ENCODE measurements around the gene ADAMTS8.

Gene ADAMTS8, protein sequence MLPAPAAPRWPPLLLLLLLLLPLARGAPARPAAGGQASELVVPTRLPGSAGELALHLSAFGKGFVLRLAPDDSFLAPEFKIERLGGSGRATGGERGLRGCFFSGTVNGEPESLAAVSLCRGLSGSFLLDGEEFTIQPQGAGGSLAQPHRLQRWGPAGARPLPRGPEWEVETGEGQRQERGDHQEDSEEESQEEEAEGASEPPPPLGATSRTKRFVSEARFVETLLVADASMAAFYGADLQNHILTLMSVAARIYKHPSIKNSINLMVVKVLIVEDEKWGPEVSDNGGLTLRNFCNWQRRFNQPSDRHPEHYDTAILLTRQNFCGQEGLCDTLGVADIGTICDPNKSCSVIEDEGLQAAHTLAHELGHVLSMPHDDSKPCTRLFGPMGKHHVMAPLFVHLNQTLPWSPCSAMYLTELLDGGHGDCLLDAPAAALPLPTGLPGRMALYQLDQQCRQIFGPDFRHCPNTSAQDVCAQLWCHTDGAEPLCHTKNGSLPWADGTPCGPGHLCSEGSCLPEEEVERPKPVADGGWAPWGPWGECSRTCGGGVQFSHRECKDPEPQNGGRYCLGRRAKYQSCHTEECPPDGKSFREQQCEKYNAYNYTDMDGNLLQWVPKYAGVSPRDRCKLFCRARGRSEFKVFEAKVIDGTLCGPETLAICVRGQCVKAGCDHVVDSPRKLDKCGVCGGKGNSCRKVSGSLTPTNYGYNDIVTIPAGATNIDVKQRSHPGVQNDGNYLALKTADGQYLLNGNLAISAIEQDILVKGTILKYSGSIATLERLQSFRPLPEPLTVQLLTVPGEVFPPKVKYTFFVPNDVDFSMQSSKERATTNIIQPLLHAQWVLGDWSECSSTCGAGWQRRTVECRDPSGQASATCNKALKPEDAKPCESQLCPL

DNA sequence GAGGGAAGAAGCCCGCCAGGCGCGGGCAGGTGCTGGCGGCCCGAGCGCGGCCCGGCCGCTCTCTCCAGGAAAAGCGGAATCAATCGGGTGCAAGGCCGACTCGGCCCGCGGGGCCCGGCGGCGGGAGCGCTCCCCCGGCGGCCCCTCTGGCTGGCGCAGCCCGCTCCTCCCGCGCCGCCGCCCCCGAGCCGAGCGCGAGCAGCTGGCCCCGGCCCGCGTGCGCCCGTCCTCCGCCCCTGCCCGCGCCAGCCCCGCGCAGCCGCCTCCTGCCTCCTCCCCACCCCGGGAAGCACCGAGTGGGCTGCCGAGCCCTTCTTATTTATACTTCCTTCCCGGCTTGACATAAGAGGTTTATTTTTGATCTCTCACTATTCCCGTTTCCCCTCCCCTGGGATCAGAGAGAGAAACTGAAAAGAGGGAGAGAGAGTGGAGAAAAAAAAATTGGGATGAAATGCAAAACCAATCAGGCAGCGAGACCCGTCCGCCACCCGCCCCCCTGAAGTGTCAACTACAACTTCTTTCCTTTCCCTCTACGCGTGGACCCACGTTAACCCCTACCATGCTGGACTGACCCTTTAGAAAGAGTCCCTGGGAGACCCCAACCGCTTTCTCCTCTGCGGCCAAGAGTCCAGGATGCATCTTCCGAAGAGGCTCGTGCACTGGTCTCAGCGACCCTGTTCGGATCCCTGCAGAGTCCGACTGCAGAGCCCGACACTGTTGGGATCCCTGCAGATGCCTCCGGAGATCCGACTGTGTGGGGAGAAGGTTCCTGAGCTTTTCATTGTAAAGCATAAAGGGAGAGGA is at the start of gene ADAMTS8:
TSS of gene ADAMTS8 (minus strand) at position 294 of the 804 bp plus-strand sequence. CDS start 323 bp downstream, outside the sequence.
- DNase-seq (ENCODE audit: low read depth in 3 of 3) = no peak

DNA sequence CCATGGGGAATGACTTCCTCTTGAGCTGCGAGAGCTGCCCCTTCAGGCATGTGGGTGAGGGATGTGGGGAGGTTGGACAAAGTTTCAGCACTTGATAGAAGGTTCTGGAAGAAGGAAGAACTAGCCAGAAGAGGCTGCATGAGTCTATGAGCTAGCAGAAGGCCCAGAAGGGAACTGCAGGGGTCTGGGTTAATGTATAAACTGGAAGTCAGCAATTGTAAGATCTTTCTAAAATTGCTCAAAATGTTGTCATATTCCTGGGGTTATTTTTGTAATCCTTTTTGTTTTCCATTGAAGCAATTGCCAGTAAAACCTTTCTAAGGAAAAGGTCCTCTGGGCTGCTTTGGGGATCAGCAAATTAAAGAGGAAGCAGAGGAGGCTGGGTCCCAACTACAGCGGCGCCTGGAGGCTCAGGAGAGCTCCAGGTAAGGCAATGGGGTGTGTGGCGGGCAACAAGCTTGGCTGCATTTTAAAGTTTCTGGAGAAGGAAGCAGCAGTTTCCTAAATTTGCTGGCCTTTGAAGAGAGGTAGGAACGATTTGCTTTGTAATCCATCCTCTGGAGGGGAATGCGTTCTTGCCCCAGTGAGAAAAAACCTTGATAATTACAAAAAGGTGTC is 49.3 kb upstream of the ADAMTS8 start:
- DNase-seq (ENCODE audit: low read depth in 3 of 3) = no peak

DNA sequence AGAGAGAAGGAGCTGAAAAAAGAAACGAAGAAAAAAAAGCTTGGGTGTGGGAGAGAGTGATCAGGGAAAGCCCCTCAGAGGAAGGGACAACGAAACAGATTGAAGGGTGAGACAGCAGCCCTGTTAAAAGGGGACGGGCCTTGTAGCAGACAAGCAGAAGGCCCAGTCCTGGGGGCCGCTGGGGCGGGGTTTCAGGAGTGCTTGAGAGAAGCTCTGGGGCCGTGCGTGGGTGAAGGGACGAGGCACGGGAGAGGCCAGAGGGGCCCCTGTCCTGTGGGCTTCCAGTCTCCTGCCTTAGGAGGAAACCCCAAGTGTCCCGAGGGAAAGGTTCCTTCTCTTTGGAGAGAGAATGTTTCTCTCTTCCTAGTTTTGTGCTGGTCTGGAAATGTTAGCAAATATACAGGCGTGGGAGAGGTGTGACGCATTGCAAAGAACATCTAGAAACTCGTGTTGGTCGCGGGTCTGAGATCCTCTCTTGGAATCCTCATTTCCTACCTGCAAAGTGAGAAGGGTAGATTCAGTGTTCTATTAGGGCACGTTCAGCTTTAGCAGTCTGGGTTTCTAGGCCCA is 48.6 kb upstream of the ADAMTS8 start:
- DNase-seq (ENCODE audit: low read depth in 3 of 3) = no peak

DNA sequence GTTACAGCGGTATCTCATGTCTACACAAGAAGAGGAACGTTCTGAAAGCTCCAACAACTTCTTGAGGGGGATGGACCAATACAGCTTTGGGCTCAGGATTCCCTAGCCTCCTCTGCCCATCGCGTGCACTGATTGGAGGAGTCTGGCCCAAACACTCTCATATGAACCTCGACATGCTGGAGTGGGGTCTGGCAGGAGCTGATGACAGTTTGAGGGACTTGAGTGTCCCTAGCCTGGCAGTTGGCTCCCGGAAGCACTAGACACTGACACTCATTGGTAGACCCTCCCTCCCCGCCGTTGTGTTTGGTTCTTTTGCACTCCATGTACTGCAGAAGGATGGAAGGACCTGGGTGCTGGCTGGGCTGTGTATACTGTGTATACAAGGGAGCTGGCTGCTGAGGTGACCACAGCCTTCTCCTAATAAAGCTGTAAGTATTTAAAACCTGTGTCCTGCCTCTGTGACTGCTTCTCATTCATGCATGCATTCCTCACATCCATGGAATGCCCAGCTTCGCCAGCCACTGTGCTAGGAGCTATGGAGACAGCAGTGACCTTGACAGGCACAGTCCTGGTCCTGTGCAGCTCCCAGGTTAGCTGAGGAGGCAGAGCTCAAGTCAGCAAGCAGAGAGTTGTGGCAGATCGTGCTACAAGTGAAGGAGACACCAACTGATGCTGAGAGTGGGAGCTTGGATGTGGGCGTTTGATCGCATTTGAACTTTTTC is 48.0 kb upstream of the ADAMTS8 start:
- no peak for DNase-seq (ENCODE audit: low read depth in 3 of 3)

DNA sequence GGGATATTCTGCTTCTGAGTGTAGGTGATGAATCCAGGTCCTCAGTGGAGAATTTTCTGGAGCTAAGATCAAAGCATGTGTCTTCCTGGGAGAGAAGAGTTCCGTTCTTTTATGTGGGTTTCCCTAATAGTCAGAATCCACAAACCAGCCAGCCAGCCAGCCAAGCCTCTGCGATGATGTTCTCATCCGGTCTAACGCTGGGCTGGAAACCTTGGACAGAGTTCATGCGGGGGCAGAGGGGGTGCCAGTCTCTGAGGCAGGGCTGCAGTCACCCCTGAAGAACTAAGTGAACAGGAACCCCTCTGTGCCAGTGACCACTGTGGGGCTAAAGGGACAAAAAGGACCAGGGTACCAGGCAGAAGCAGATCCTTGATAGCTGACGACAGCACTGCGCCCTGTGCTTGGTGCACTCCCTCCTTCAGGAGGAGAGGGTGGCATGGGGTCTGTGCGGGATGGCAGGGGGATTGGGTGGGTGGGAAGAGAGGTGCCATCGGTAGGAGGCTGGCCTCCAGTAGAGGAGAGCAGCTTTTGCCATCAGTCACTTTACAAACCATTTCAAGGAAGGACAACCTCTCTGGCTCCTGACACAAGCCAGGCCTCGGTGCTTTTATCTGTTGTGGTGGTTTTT is 47.1 kb upstream of the ADAMTS8 start:
- DNase-seq (ENCODE audit: low read depth in 3 of 3) = no peak

DNA sequence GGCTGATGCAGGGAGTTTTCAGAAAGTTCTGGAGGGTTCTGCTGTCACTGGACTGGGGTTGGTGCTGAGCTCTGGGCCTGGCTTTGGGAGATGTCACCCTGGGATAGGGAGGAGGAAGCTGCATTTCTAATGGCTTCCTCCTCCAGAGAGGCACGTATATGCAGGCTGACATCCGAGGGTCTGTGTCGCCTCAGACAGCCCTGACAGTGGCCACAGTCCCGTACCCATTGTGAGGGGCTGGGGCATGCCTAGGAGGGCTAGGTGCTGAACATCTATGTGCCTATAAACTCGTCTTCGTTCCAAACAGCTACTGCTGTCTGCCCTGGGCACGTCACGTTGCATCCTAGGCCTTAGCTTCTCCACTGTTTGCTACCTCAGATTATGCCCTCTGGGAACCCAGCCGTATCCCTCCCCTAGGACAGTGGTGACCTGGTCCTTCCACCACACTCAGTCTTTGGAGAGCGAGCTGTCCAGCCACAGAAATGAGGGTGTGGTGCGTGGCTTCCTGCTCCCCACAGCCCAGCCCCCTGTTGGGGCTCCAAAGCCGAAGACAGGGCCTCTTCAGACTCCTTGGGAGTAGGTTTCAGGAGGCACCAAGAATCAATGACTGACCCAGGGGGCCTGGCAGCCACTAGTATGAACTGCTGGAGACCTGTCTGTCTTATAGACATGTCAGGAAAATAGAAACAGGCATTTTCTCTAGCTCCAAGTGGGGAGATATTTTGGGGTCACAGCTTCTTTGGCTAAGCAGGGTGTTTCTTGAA is 46.4 kb upstream of the ADAMTS8 start:
- DNase-seq (ENCODE audit: low read depth in 3 of 3) = no peak

DNA sequence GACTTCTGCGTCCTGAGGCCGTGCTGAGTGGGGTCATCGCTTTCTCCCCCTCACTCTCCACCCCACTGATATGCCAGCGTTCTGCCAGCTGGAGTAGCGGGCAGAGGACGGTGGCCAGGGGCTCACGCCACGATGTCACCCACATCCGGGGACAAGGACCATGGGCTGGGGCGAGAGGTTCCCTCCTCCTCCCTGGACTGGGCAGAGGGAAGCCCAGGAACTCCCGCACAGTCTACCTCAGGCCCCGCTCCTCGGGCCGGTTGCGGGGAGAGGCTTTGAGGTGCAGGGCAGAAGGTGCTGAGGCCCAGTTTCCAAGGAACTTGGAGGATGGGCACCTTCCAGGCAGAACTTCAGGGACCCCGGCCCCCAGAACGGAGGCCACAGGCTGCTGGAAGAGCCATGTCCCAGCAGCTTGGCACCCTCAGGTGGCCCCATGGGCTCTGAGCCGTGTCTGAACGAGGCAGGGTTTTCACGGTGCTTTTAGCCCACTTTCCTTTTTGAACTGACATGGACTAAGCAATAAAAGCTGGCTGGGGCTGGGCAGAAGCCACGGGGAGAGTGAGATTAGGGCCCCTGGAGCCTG is 45.5 kb upstream of the ADAMTS8 start:
- DNase-seq (ENCODE audit: low read depth in 3 of 3) = no peak

DNA sequence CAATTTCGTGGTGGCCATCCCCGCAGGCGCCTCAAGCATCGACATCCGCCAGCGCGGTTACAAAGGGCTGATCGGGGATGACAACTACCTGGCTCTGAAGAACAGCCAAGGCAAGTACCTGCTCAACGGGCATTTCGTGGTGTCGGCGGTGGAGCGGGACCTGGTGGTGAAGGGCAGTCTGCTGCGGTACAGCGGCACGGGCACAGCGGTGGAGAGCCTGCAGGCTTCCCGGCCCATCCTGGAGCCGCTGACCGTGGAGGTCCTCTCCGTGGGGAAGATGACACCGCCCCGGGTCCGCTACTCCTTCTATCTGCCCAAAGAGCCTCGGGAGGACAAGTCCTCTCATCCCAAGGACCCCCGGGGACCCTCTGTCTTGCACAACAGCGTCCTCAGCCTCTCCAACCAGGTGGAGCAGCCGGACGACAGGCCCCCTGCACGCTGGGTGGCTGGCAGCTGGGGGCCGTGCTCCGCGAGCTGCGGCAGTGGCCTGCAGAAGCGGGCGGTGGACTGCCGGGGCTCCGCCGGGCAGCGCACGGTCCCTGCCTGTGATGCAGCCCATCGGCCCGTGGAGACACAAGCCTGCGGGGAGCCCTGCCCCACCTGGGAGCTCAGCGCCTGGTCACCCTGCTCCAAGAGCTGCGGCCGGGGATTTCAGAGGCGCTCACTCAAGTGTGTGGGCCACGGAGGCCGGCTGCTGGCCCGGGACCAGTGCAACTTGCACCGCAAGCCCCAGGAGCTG is 44.8 kb upstream of the ADAMTS8 start:
- no peak for DNase-seq (ENCODE audit: low read depth in 3 of 3)

DNA sequence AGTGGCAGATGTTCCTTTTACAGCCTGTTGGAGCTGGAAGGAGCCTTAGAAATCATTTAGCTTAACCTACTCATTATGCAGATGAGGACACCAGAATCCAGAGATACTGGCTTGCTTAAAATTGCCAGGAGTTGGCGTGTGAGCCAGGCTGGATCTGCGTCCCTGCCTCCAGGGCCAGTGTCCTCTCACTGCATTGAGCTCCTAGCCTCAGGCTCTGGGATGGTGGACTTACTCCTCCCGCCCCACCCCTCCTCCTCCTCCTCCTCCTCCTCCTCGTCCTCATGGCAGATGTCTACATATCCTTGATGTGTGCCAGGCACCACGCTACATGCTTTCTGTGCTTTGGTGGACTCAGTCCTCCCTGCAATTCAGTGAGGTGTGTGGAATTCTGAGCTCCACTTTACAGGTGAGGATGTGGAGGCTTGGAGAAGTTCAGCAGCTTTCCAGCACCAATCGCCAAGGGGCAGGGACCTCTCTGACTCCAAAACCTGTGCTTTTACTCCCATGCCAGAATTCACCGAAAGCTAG is 44.1 kb upstream of the ADAMTS8 start:
- DNase-seq (ENCODE audit: low read depth in 3 of 3) = no peak

DNA sequence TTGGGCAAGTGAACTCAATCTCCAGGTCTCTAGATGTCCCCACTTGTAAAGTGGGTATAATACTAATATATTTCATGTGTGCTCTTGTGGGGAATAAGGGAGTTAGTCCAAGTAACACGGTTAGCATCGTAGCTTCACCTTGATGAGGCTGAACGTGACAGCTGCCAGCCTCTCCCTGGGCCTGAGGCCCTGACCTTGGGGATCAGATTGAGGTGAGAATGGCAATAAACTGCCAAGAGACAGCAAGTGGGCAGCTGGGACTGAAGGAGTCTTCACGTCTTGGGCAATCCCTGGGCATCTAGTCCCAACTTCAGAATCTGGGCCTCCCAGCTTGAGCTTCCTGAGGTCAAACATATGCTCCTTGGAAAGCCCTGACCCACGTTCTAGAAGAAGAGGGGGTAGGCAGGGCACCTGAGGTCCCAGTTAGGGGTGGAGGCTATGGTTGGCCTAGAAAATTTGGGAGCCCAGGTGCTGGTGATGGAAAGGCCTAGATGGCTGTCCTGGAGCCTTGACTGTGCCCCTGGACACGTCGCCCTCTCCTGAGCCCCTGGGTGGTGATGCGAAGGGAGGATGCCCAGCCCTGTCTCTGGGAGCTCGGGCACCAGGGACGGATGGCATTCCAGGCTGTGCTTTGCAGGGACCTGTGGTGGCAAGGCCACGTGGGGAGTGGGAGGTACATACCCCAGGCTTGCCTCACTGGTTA is 43.5 kb upstream of the ADAMTS8 start:
- DNase-seq (ENCODE audit: low read depth in 3 of 3) = no peak

DNA sequence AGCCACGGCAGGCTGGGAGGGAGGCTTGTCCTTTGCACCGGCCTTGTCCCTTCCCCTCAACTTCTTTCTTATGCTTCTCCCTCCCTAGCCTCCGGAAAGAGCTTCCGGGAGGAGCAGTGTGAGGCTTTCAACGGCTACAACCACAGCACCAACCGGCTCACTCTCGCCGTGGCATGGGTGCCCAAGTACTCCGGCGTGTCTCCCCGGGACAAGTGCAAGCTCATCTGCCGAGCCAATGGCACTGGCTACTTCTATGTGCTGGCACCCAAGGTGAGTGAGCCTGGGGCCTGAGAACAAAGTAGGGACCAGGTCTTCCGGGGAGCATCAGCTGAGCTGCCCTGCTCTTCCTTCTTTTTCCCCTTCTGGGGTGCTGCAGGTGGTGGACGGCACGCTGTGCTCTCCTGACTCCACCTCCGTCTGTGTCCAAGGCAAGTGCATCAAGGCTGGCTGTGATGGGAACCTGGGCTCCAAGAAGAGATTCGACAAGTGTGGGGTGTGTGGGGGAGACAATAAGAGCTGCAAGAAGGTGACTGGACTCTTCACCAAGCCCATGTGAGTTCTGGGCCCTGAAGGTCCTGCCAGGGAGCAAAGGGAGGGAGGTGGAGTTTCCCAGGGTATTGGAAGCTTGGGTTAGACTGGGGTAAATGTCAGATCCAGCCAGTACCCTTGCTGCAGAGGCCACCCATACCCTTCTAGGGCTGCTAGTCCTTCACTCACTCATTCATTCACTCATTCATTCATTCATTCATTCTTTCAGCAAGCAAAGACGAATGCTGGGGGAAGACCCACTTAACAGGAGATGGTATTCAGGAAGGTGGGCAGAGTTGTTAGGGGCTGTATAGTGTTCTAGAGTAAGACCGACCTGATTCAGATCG is 42.7 kb upstream of the ADAMTS8 start:
- no peak for DNase-seq (ENCODE audit: low read depth in 3 of 3)

DNA sequence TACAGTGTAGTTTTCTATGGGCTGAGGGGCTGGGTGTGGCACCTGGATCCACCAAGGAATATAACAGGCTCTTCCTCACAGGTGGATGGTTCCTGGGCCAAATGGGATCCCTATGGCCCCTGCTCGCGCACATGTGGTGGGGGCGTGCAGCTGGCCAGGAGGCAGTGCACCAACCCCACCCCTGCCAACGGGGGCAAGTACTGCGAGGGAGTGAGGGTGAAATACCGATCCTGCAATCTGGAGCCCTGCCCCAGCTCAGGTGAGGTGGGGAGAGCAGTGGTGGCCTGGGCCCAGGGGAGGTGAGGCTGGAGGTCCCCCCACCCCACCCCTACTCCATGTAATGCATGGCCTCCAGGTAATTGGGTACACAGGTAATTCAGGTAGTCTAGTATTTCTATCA is 40.8 kb upstream of the ADAMTS8 start:
- DNase-seq (ENCODE audit: low read depth in 3 of 3) = no peak

DNA sequence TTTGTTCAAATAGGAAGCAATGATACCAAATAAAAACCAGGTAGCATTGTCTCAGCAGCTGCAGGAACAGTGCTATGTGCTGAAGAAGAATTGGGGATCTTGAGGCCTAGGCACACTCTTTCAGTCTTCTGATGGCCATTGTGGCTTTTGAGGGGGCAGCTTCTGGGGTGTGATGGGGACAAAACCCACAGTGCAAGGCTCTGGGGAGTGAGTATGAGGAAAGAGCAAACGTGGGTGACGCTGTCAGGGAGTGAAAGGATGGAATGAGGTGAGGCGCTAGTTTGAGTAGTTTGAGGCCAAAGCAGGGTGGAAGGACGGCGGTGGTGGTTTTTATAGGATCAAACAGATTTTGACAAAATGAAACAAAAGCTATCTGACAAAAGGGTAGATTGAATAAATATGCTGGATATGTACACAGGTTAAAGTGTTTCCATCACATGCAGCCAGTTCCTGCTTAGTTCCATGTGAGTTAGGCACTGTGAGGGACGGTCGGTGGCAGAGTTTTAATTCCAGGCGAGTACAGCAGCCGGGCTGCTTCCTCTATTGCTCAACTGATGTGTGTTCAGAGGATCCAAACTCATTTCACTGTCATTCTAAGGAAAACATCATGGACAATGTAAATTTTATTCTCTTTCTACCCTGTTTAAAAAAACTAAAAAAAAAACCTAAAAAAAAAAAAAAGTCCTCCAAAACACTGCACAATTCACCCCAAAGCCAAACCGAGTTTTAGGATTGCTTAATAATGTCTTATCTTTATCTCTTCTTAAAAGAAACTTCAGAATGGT is 38.9 kb upstream of the ADAMTS8 start:
- DNase-seq (ENCODE audit: low read depth in 3 of 3) = no peak

DNA sequence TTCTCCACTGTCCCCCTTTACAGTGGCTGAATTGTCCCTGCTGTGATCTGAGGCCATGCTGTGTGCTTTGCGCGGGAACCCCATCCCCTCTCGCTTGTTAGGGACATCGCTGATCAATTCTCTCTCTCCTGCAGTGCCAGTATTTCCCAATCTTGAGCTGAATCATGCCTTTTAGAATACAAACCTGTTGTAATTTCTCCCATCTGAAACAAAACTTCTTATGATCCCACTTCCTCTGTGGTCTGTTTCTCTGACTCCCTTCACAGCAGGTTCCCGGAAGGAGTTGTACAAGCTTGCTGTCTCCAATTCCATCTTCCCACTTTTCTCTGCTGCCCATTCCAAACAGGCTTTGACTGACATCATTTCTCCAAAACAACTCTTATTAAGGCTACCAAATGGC is 36.9 kb upstream of the ADAMTS8 start:
- DNase-seq (ENCODE audit: low read depth in 3 of 3) = no peak

DNA sequence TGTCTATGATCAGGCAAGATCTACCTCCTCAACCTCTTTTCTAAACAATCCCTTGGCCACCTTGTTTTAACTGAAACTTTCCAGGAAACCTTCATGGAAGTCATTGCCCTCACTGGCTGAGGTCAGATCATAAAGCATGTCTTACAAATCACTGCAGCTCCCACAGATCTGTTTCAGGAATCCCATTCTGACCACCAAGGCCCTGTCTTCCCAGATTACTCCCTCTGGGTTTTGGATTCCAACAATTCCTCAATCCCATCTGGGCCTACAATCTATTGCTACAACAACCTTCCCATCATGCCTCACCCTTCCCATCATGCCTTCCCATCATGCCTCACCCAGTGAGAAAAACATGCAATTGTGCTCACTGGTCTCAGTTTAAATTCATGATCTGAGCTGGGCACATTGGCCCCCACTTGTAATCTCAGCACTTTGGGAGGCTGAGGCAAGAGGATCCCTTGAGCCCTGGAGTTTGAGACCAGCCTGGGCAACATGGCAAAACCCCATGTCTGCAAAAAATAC is 35.9 kb upstream of the ADAMTS8 start:
- DNase-seq (ENCODE audit: low read depth in 3 of 3) = no peak

All from stimulated activated CD4-positive, alpha-beta T cell treated with anti-CD3 and anti-CD28 coated beads, TNF-alpha, amount 100 ng/mL, for 24 hours (primary cell).